SJCRH30 (cell line): ENCODE data around the gene FLACC1. TPM values are rescaled to one million over a fixed set of nuclear protein-coding genes. Genes with fewer than 3 reads are reported as not detected.
"Not testable (repeated sequence)": the region's sequence is repeated elsewhere in the genome, so short reads cannot be mapped to it uniquely, and the experiment has no call there.

Experiments
- DNase-seq, 2 experiments: peaks; one replicate each; pipeline ENCODE4 v3.0.0-alpha.2; 2015 to 2020
- H3K27ac ChIP-seq: fragments of 250-450 bp; sonication (Bioruptor Pico); 2 replicates; pipeline ENCODE4 v1.5.1; 2020; ENCODE audit warnings: mild to moderate bottlenecking, moderate library complexity
- H3K27me3 ChIP-seq: fragments of 250-450 bp; sonication (Bioruptor Pico); 2 replicates; pipeline ENCODE4 v1.5.1; 2020; ENCODE audit warnings: mild to moderate bottlenecking, moderate library complexity
- H3K36me3 ChIP-seq: fragments of 250-450 bp; sonication (Bioruptor Pico); 2 replicates; pipeline ENCODE4 v1.5.1; 2020; ENCODE audit warnings: mild to moderate bottlenecking, moderate library complexity
- H3K4me1 ChIP-seq: fragments of 250-450 bp; sonication (Bioruptor Pico); 2 replicates; pipeline ENCODE4 v1.5.1; 2020; ENCODE audit warnings: mild to moderate bottlenecking, moderate library complexity
- H3K4me3 ChIP-seq: fragments of 250-450 bp; sonication (Bioruptor Pico); 2 replicates; pipeline ENCODE4 v1.5.1; 2020; ENCODE audit warnings: mild to moderate bottlenecking, moderate library complexity
- H3K9me3 ChIP-seq: fragments of 250-450 bp; sonication (Bioruptor Pico); replicated peaks from 2 replicates; pipeline ENCODE4 v1.5.1; 2020; ENCODE audit warnings: mild to moderate bottlenecking, moderate library complexity
- total RNA-seq: library from RNA; depleted of rRNA; stranded (reverse); fragments of >200 nt; shearing (Covaris generic); gene quantifications from 2 replicates; pipeline ENCODE4 v1.2.3, GENCODE V29; 2014

FLACC1 gene
- total RNA-seq, 1 experiment from 2014 or later, result 0.55 TPM

- DNase-seq, result no peak
- Histone ChIP-seq H3K4me3 (no peak overlapping the region), H3K36me3 (no peaks in the 10 kb centered on the region), H3K9me3 (no peaks in the 10 kb centered on the region), H3K27ac (no peak overlapping the region), H3K27me3 (no peaks in the 10 kb centered on the region), H3K4me1 (no peaks in the 10 kb centered on the region)
These were observed 27.7 kb downstream of the FLACC1 start for GRCh38 chr2:201329409-201329808.

GRCh38 chr2:201327678-201328077 is 29.5 kb downstream of the FLACC1 start:
- DNase-seq, result no peak
- H3K27me3 ChIP-seq, result no peaks in the 10 kb centered on the region
- H3K36me3 ChIP-seq, result no peaks in the 10 kb centered on the region
- H3K4me1 ChIP-seq, result no peaks in the 10 kb centered on the region
- no peak overlapping the region for H3K4me3 ChIP-seq
- H3K9me3 ChIP-seq, result peaks cover 5% of the 10 kb centered on the region; the same call in 1 of the 2 replicates
- no peak overlapping the region for H3K27ac ChIP-seq

GRCh38 chr2:201322772-201323171 is 34.4 kb downstream of the FLACC1 start:
- H3K4me1 ChIP-seq, result peaks cover 3% of the 10 kb centered on the region; the same call in 1 of the 2 replicates
- H3K27me3 ChIP-seq, result no peaks in the 10 kb centered on the region
- H3K27ac ChIP-seq, result no peak overlapping the region
- H3K9me3 ChIP-seq, result peaks cover 5% of the 10 kb centered on the region; the same call in 1 of the 2 replicates
- H3K4me3 ChIP-seq, result no peak overlapping the region
- no peaks in the 10 kb centered on the region for H3K36me3 ChIP-seq
- DNase-seq, result no peak

- Histone ChIP-seq H3K27ac (no peak overlapping the region), H3K9me3 (peaks cover 5% of the 10 kb centered on the region; the same call in 1 of the 2 replicates), H3K4me3 (no peak overlapping the region), H3K36me3 (no peaks in the 10 kb centered on the region), H3K27me3 (no peaks in the 10 kb centered on the region), H3K4me1 (peaks cover 3% of the 10 kb centered on the region; the same call in 1 of the 2 replicates)
- DNase-seq, result peak; percentile 56 to 67
These were observed 36.4 kb downstream of the FLACC1 start for GRCh38 chr2:201320701-201321100.

GRCh38 chr2:201320257-201320656 is 36.9 kb downstream of the FLACC1 start:
- Histone ChIP-seq H3K9me3 (peaks cover 5% of the 10 kb centered on the region; the same call in 1 of the 2 replicates), H3K27me3 (no peaks in the 10 kb centered on the region), H3K36me3 (no peaks in the 10 kb centered on the region), H3K27ac (no peak overlapping the region), H3K4me1 (peaks cover 3% of the 10 kb centered on the region; the same call in 1 of the 2 replicates), H3K4me3 (no peak overlapping the region)
- DNase-seq, result peak in 1 of 2 experiments; percentile 16

GRCh38 chr2:201319511-201319910 is 37.6 kb downstream of the FLACC1 start:
- H3K9me3 ChIP-seq, result peaks cover 5% of the 10 kb centered on the region; the same call in 1 of the 2 replicates
- H3K4me1 ChIP-seq, result peaks cover 3% of the 10 kb centered on the region; the same call in 1 of the 2 replicates
- no peaks in the 10 kb centered on the region for H3K36me3 ChIP-seq
- H3K4me3 ChIP-seq, result no peak overlapping the region
- no peaks in the 10 kb centered on the region for H3K27me3 ChIP-seq
- H3K27ac ChIP-seq, result no peak overlapping the region
- DNase-seq, result no peak

GRCh38 chr2:201313362-201313761 is 43.8 kb downstream of the FLACC1 start:
- no peaks in the 10 kb centered on the region for H3K27me3 ChIP-seq
- no peak overlapping the region for H3K4me3 ChIP-seq
- H3K27ac ChIP-seq, result no peak overlapping the region
- no peaks in the 10 kb centered on the region for H3K4me1 ChIP-seq
- DNase-seq, result peak in 1 of 2 experiments; percentile 2
- H3K36me3 ChIP-seq, result no peaks in the 10 kb centered on the region
- H3K9me3 ChIP-seq, result no peaks in the 10 kb centered on the region; the same call in 1 of the 2 replicates

- no peak overlapping the region for H3K4me3 ChIP-seq
- H3K27ac ChIP-seq, result no peak overlapping the region
- H3K4me1 ChIP-seq, result no peaks in the 10 kb centered on the region
- no peaks in the 10 kb centered on the region for H3K36me3 ChIP-seq
- no peak for DNase-seq
- H3K27me3 ChIP-seq, result no peaks in the 10 kb centered on the region
- H3K9me3 ChIP-seq, result no peaks in the 10 kb centered on the region; the same call in 1 of the 2 replicates
These were observed 48.2 kb downstream of the FLACC1 start for GRCh38 chr2:201308914-201309313.

GRCh38 chr2:201307876-201308275 is 49.3 kb downstream of the FLACC1 start:
- H3K9me3 ChIP-seq, result no peaks in the 10 kb centered on the region
- H3K4me1 ChIP-seq, result no peaks in the 10 kb centered on the region
- H3K36me3 ChIP-seq, result no peaks in the 10 kb centered on the region
- no peaks in the 10 kb centered on the region for H3K27me3 ChIP-seq
- no peak overlapping the region for H3K4me3 ChIP-seq
- DNase-seq, result no peak
- H3K27ac ChIP-seq, result no peak overlapping the region

GRCh38 chr2:201299929-201300328 is 57.2 kb downstream of the FLACC1 start:
- H3K4me1 ChIP-seq, DNase-seq, H3K36me3 ChIP-seq, H3K4me3 ChIP-seq, H3K27me3 ChIP-seq, H3K27ac ChIP-seq, H3K9me3 ChIP-seq: not testable (repeated sequence)

- H3K36me3 ChIP-seq, result no peaks in the 10 kb centered on the region
- no peaks in the 10 kb centered on the region for H3K4me1 ChIP-seq
- no peak overlapping the region for H3K27ac ChIP-seq
- H3K4me3 ChIP-seq, result no peak overlapping the region
- H3K27me3 ChIP-seq, result no peaks in the 10 kb centered on the region
- no peak for DNase-seq
- H3K9me3 ChIP-seq, result no peaks in the 10 kb centered on the region
These were observed 58.6 kb downstream of the FLACC1 start for GRCh38 chr2:201298462-201299052.

GRCh38 chr2:201290457-201291148 is 66.5 kb downstream of the FLACC1 start:
- H3K36me3 ChIP-seq, H3K4me3 ChIP-seq, H3K27me3 ChIP-seq, DNase-seq, H3K9me3 ChIP-seq, H3K4me1 ChIP-seq, H3K27ac ChIP-seq: not testable (repeated sequence)

GRCh38 chr2:201285499-201285898 is 71.6 kb downstream of the FLACC1 start:
- no peak overlapping the region for H3K27ac ChIP-seq
- H3K27me3 ChIP-seq, result no peaks in the 10 kb centered on the region
- H3K9me3 ChIP-seq, result no peaks in the 10 kb centered on the region
- no peak for DNase-seq
- H3K36me3 ChIP-seq, result peaks cover 5% of the 10 kb centered on the region
- no peaks in the 10 kb centered on the region for H3K4me1 ChIP-seq
- H3K4me3 ChIP-seq, result no peak overlapping the region

- H3K27ac ChIP-seq, result no peak overlapping the region
- no peak overlapping the region for H3K4me3 ChIP-seq
- no peaks in the 10 kb centered on the region for H3K9me3 ChIP-seq
- no peak for DNase-seq
- no peaks in the 10 kb centered on the region for H3K4me1 ChIP-seq
- H3K27me3 ChIP-seq, result no peaks in the 10 kb centered on the region
- H3K36me3 ChIP-seq, result peaks cover 7% of the 10 kb centered on the region
These were observed 76.7 kb downstream of the FLACC1 start for GRCh38 chr2:201280191-201281040.

- Histone ChIP-seq H3K27ac (no peak overlapping the region), H3K4me3 (no peak overlapping the region), H3K36me3 (0 out of 2 replicates have a peak, but pooled peaks cover 3% of the 10 kb centered on the region), H3K27me3 (no peaks in the 10 kb centered on the region), H3K4me1 (no peaks in the 10 kb centered on the region), H3K9me3 (no peaks in the 10 kb centered on the region)
- no peak for DNase-seq
These were observed 78.1 kb downstream of the FLACC1 start for GRCh38 chr2:201279079-201279478.
